NK-92 treated with Interleukin-12 subunit alpha and Interleukin-12 subunit beta, amount 100 ng/mL, for 24 hours (cell line): ENCODE results near the gene DLL3.

ENCODE experiments used
- DNase-seq: peaks from one replicate; lab custom pipeline; 2025; lab: John Stamatoyannopoulos, UW

Gene DLL3

GRCh38 chr19:39554701-39555311 lies 56.1 kb downstream of the DLL3 start:
- no peak for DNase-seq

GRCh38 chr19:39555883-39556282 lies 57.1 kb downstream of the DLL3 start:
- DNase-seq, result no peak
